IPS DF 6.9 (cell line): ENCODE results near the gene CD163.
"Not testable (repeated sequence)": the region's sequence is repeated elsewhere in the genome, so short reads cannot be mapped to it uniquely, and the experiment has no call there.

ENCODE experiments used
- DNase-seq: peaks from one replicate; pipeline ENCODE4 v3.0.0-alpha.2; 2013; ENCODE audit warnings: low read depth, low spot score
- H3K27ac ChIP-seq: one replicate; pipeline ENCODE4 v1.5.1; 2013; ENCODE audit warnings: low read length, control low read depth
- H3K27me3 ChIP-seq: 2 replicates; pipeline ENCODE4 v1.6.1; 2013; ENCODE audit warnings: mild to moderate bottlenecking, low read length; ENCODE audit not compliant: control insufficient read depth, insufficient read depth
- H3K36me3 ChIP-seq: 2 replicates; pipeline ENCODE4 v1.6.1; 2013; ENCODE audit warnings: low read length; ENCODE audit not compliant: control insufficient read depth, insufficient read depth
- H3K4me1 ChIP-seq: 2 replicates; pipeline ENCODE4 v1.6.1; 2013; ENCODE audit warnings: low read length; ENCODE audit not compliant: control insufficient read depth, insufficient read depth
- H3K4me3 ChIP-seq: 2 replicates; pipeline ENCODE4 v1.5.1; 2013; ENCODE audit warnings: mild to moderate bottlenecking, low read length
- H3K9me3 ChIP-seq: 2 replicates; pipeline ENCODE4 v1.6.1; 2013; ENCODE audit warnings: low read length, inconsistent platforms; ENCODE audit not compliant: control insufficient read depth, insufficient read depth
- WGBS: extraction: QIAGEN DNeasy Blood & Tissue Kit; methylation state at CpG from one replicate; pipeline ENCODE4 v1.1.7; 2013; ENCODE audit warnings: mixed read lengths, missing lambda C conversion rate; ENCODE audit not compliant: insufficient read length, insufficient coverage; 5-methylcytosine and 5-hydroxymethylcytosine counted together

CD163 gene

DNA sequence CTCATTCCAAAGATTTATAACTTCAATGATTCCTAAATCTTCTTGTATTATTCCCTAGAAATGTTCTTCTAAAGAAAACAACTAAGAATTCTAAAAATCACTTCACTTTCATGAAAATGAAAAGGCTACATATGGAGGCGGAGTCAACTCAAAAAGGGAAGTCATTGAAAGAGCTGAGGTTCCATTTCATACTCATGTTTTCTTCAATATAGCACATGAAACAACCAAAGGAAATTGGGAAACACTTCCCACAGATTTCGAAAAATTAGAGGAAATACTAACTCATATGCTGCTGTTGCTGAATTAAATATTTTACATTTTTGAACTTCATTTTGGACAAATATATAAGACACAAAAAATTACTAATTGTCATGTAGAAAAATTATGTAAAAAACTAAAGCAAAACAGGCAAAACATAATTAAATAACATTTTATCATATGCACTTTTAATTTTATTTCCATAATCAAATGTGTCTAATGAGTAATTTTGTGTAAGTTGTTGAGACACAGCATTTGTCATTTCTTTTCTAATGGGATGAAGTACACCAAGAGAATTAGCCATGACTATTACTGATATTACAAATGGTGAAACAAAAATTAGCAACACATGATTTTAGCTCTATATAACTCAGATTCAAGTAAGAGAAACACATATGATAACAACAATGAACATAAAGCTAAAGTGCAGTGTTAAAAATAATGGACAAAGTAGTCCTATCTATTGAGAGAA is at the start of gene CD163:
TSS of gene CD163 (minus strand) at position 92 of the 730 bp plus-strand sequence. CDS start at position 5, 87 bp downstream.
- H3K9me3 ChIP-seq: no peaks in the 10 kb centered on the region
- H3K4me1 ChIP-seq: no peaks in the 10 kb centered on the region
- no CpG with 5 or more reads among the region's 2 CpGs for WGBS
- no peak within 1 kb of the TSS for H3K27ac ChIP-seq
- no peak for DNase-seq
- H3K4me3 ChIP-seq: no peak within 1 kb of the TSS
- no peaks in the 10 kb centered on the region for H3K27me3 ChIP-seq
- no peaks in the 10 kb centered on the region for H3K36me3 ChIP-seq

GRCh38 chr12:7542813-7543212 is 39.2 kb upstream of the CD163 start:
- no peaks in the 10 kb centered on the region for H3K36me3 ChIP-seq
- H3K9me3 ChIP-seq: no peaks in the 10 kb centered on the region
- no peak overlapping the region for H3K4me3 ChIP-seq
- no peaks in the 10 kb centered on the region for H3K4me1 ChIP-seq
- H3K27me3 ChIP-seq: no peaks in the 10 kb centered on the region
- no peak overlapping the region for H3K27ac ChIP-seq
- no peak for DNase-seq

GRCh38 chr12:7542046-7542445 is 38.5 kb upstream of the CD163 start:
- Histone ChIP-seq H3K9me3 (no peaks in the 10 kb centered on the region), H3K27ac (no peak overlapping the region), H3K4me1 (no peaks in the 10 kb centered on the region), H3K27me3 (no peaks in the 10 kb centered on the region), H3K36me3 (no peaks in the 10 kb centered on the region), H3K4me3 (no peak overlapping the region)
- DNase-seq: no peak
- WGBS: no CpG with 5 or more reads among the region's 8 CpGs

DNA sequence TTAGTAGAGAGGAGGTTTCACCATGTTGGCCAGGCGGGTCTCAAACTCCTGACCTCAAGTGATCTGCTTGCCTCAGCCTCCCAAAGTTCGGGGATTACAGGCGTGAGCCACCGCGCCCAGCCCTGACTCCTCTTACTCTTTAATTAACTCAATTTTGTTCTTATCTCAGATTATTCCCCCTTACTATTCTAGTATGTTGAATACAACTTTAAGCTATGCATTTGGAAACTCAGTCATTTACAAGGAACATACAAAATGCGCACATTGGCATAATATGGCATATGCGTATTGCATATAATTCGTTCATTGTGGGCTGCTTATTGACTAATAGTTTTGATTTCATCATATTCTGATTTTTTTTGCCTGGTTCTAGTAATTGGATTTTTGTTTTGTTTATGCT is 10.8 kb upstream of the CD163 start:
- no peaks in the 10 kb centered on the region for H3K36me3 ChIP-seq
- H3K27me3 ChIP-seq: no peaks in the 10 kb centered on the region
- H3K4me3 ChIP-seq: no peak overlapping the region
- H3K27ac ChIP-seq: no peak overlapping the region
- no peaks in the 10 kb centered on the region for H3K4me1 ChIP-seq
- WGBS: no CpG with 5 or more reads among the region's 8 CpGs
- DNase-seq: no peak
- no peaks in the 10 kb centered on the region; the same call in 1 of the 2 replicates for H3K9me3 ChIP-seq

GRCh38 chr12:7512553-7512952 is 9.0 kb upstream of the CD163 start:
- DNase-seq: no peak
- Histone ChIP-seq H3K27me3 (no peaks in the 10 kb centered on the region), H3K36me3 (no peaks in the 10 kb centered on the region), H3K4me1 (no peaks in the 10 kb centered on the region), H3K4me3 (no peak overlapping the region), H3K27ac (no peak overlapping the region), H3K9me3 (no peaks in the 10 kb centered on the region; the same call in 1 of the 2 replicates)
- WGBS: no CpG with 5 or more reads among the region's 3 CpGs

- H3K4me1 ChIP-seq, H3K36me3 ChIP-seq, DNase-seq, H3K9me3 ChIP-seq, H3K4me3 ChIP-seq, H3K27ac ChIP-seq, H3K27me3 ChIP-seq: not testable (repeated sequence)
- WGBS: no CpG with 5 or more reads among the region's 14 CpGs
Measured at GRCh38 chr12:7509793-7510470, 6.4 kb upstream of the CD163 start.

DNA sequence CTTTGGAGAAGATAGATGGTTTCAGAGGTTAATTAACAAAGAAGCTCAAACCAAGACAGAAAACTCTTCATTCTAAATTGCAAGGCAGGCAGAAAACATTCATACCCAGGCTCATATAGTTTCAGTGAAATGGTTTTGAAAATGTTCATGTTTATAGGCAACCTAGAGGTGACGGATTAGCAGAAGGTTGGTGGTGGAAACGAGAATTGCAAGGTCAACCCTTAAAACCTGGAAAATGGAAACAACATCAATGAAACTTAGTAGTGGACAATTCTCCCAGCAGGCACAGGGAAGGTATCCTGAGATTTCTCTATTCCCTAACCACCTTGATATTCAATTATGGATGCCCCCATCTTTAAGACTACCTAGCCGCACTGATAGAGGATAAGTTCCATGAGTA is 965 bp downstream of the CD163 start:
- Histone ChIP-seq H3K4me1 (no peaks in the 10 kb centered on the region), H3K9me3 (no peaks in the 10 kb centered on the region), H3K36me3 (no peaks in the 10 kb centered on the region), H3K27ac (no peak overlapping the region), H3K27me3 (no peaks in the 10 kb centered on the region), H3K4me3 (no peak overlapping the region)
- DNase-seq: no peak
- no CpG with 5 or more reads among the region's 3 CpGs for WGBS

GRCh38 chr12:7501031-7501588 is 2.5 kb downstream of the CD163 start:
- H3K9me3 ChIP-seq: no peaks in the 10 kb centered on the region
- no peak for DNase-seq
- no peak overlapping the region for H3K4me3 ChIP-seq
- no CpG with 5 or more reads among the region's 6 CpGs for WGBS
- H3K27ac ChIP-seq: no peak overlapping the region
- no peaks in the 10 kb centered on the region for H3K36me3 ChIP-seq
- no peaks in the 10 kb centered on the region for H3K27me3 ChIP-seq
- H3K4me1 ChIP-seq: peaks cover 1% of the 10 kb centered on the region; the same call in 1 of the 2 replicates

- Histone ChIP-seq H3K4me1 (peaks cover 1% of the 10 kb centered on the region; the same call in 1 of the 2 replicates), H3K36me3 (no peaks in the 10 kb centered on the region), H3K27me3 (no peaks in the 10 kb centered on the region), H3K4me3 (no peak overlapping the region), H3K9me3 (no peaks in the 10 kb centered on the region), H3K27ac (no peak overlapping the region)
- no peak for DNase-seq
- WGBS: no CpG with 5 or more reads among the region's 1 CpG
Measured at GRCh38 chr12:7499636-7500035, 3.9 kb downstream of the CD163 start.

- H3K4me1 ChIP-seq: peaks cover 1% of the 10 kb centered on the region; the same call in 1 of the 2 replicates
- H3K36me3 ChIP-seq: no peaks in the 10 kb centered on the region
- no peaks in the 10 kb centered on the region for H3K27me3 ChIP-seq
- H3K9me3 ChIP-seq: no peaks in the 10 kb centered on the region
- no peak overlapping the region for H3K27ac ChIP-seq
- DNase-seq: no peak
- no CpG with 5 or more reads among the region's 4 CpGs for WGBS
- H3K4me3 ChIP-seq: no peak overlapping the region
Measured at GRCh38 chr12:7498809-7499208, 4.8 kb downstream of the CD163 start.
